Transverse colon (tissue), 4 donors: ENCODE measurements around the gene TOM1L2.

ENCODE experiments used
- EP300 ChIP-seq: sonication (generic); formaldehyde crosslinking; IDR thresholded peaks from one replicate; pipeline ENCODE4 v1.6.1; 2017; ENCODE audit warnings: antibody characterized with exemption, low read depth
- POLR2A ChIP-seq: fragments of 450-650 bp; IDR thresholded peaks from one replicate; pipeline ENCODE4 v1.6.1; 2016; ENCODE audit warnings: antibody characterized with exemption, mild to moderate bottlenecking, moderate library complexity
- POLR2AphosphoS5 ChIP-seq, 3 donors: sonication (generic); formaldehyde crosslinking; IDR thresholded peaks; one replicate each; pipeline ENCODE4 v1.6.1; 2016; ENCODE audit warnings: antibody characterized with exemption in 3 of 3
- TF ChIP-seq, protein P1 (sequence below), 5 experiments: fragments of 200-600 bp in 3 of 5; fragments of 450-650 bp in 2 of 5; sonication (generic) in 3 of 5; IDR thresholded peaks; 1 replicate in 2 of 5; 2 replicates in 3 of 5; pipeline ENCODE4 v1.5.1; 2016 to 2017; ENCODE audit warnings: antibody characterized with exemption in 5 of 5, inconsistent platforms in 3 of 5, mild to moderate bottlenecking in 2 of 5, moderate library complexity in 1 of 5

DNA sequence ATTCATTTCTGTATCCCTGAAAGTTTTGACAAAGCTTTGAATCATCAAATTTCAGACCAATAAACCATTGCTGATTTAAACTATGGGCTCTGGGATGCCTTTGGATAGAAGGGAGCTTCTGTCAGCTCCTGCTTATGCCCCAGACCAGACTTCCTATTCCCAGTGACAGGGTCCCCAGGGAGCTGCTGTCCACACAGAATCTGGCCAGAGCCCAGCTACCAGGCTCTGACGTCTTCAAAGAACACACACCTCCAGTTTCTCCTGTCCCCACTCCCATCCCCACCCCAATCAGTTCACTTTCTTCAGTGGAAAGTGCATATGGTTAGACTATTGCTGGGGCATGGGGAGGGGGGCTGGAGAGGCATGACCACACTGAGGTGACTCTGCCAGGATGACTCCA, 83.8 kb downstream of the TOM1L2 start:
- TF ChIP-seq POLR2A = no peak
- TF ChIP-seq, protein P1, sequence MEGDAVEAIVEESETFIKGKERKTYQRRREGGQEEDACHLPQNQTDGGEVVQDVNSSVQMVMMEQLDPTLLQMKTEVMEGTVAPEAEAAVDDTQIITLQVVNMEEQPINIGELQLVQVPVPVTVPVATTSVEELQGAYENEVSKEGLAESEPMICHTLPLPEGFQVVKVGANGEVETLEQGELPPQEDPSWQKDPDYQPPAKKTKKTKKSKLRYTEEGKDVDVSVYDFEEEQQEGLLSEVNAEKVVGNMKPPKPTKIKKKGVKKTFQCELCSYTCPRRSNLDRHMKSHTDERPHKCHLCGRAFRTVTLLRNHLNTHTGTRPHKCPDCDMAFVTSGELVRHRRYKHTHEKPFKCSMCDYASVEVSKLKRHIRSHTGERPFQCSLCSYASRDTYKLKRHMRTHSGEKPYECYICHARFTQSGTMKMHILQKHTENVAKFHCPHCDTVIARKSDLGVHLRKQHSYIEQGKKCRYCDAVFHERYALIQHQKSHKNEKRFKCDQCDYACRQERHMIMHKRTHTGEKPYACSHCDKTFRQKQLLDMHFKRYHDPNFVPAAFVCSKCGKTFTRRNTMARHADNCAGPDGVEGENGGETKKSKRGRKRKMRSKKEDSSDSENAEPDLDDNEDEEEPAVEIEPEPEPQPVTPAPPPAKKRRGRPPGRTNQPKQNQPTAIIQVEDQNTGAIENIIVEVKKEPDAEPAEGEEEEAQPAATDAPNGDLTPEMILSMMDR (IDR thresholded peaks at IDR 0.05) = no peak
- TF ChIP-seq POLR2AphosphoS5 (IDR thresholded peaks at IDR 0.05) = no peak
- no peak for TF ChIP-seq EP300
